SK-N-SH treated with all-trans-retinoic acid at 6 μM for 48 hours (cell line): ENCODE data around the gene DNMBP.
A peak's percentile ranks its signal among the peaks of the same experiment; 100 is the strongest.

Experiments
- ATAC-seq: fragments of 200-7000 bp; cut with Tn5 transposase; 3 replicates; pipeline ENCODE4 v1.9.1; 2020; ENCODE audit warnings: mild to moderate bottlenecking, moderate library complexity
- ARNTL ChIP-seq: fragments of 450-650 bp; formaldehyde crosslinking; IDR thresholded peaks from 2 replicates; pipeline ENCODE4 v1.5.0; 2020; ENCODE audit warnings: low read depth, mild to moderate bottlenecking, moderate library complexity, borderline replicate concordance
- BACH2 ChIP-seq: fragments of 250-450 bp; sonication (Bioruptor Pico); IDR thresholded peaks from 2 replicates; pipeline ENCODE4 v1.9.0; 2021; ENCODE audit warnings: mild to moderate bottlenecking, borderline replicate concordance
- CREB5 ChIP-seq: fragments of 250-450 bp; sonication (Bioruptor Pico); IDR thresholded peaks from 2 replicates; pipeline ENCODE4 v1.5.1; 2020; ENCODE audit warnings: low read depth, mild to moderate bottlenecking, moderate library complexity
- CSDC2 ChIP-seq: fragments of 250-450 bp; sonication (Bioruptor Pico); IDR thresholded peaks from 2 replicates; pipeline ENCODE4 v1.5.0; 2020; ENCODE audit warnings: mild to moderate bottlenecking, moderate library complexity
- ESRRG ChIP-seq: fragments of 250-450 bp; sonication (Bioruptor Pico); IDR thresholded peaks from 2 replicates; pipeline ENCODE4 v1.6.1; 2021; ENCODE audit warnings: mild to moderate bottlenecking
- ISL1 ChIP-seq: fragments of 250-450 bp; sonication (Bioruptor Pico); IDR thresholded peaks from 2 replicates; pipeline ENCODE4 v2.1.2; 2022; ENCODE audit warnings: mild to moderate bottlenecking, moderate library complexity
- POU6F1 ChIP-seq: fragments of 250-450 bp; sonication (Bioruptor Pico); IDR thresholded peaks from 2 replicates; pipeline ENCODE4 v1.8.0; 2021; ENCODE audit warnings: low read depth, mild to moderate bottlenecking, moderate library complexity, borderline replicate concordance
- PPARA ChIP-seq: fragments of 250-450 bp; sonication (Bioruptor Pico); IDR thresholded peaks from 2 replicates; pipeline ENCODE4 v1.5.0; 2020; ENCODE audit warnings: mild to moderate bottlenecking, borderline replicate concordance
- SNAI2 ChIP-seq: fragments of 250-450 bp; sonication (Bioruptor Pico); IDR thresholded peaks from 2 replicates; pipeline ENCODE4 v1.5.0; 2020; ENCODE audit warnings: mild to moderate bottlenecking, moderate library complexity
- TCF4 ChIP-seq: fragments of 250-450 bp; sonication (Bioruptor Pico); IDR thresholded peaks from 2 replicates; pipeline ENCODE4 v1.8.0; 2021; ENCODE audit warnings: mild to moderate bottlenecking, moderate library complexity, borderline replicate concordance
- TOX ChIP-seq: fragments of 250-450 bp; sonication (Bioruptor Pico); IDR thresholded peaks from 2 replicates; pipeline ENCODE4 v1.8.0; 2021; ENCODE audit warnings: mild to moderate bottlenecking, moderate library complexity, borderline replicate concordance
- TSHZ2 ChIP-seq: fragments of 250-450 bp; sonication (Bioruptor Pico); IDR thresholded peaks from 2 replicates; pipeline ENCODE4 v1.5.0; 2020; ENCODE audit warnings: mild to moderate bottlenecking, moderate library complexity
- ZC3H10 ChIP-seq: fragments of 250-450 bp; sonication (Bioruptor Pico); IDR thresholded peaks from 2 replicates; pipeline ENCODE4 v1.5.1; 2021; ENCODE audit warnings: mild to moderate bottlenecking, moderate library complexity
- ZFP3 ChIP-seq: fragments of 250-450 bp; sonication (Bioruptor Pico); IDR thresholded peaks from 2 replicates; pipeline ENCODE4 v1.5.0; 2020; ENCODE audit warnings: mild to moderate bottlenecking, moderate library complexity
- ZFP30 ChIP-seq: fragments of 450-650 bp; formaldehyde crosslinking; IDR thresholded peaks from 2 replicates; pipeline ENCODE4 v1.5.0; 2022; ENCODE audit warnings: mild to moderate bottlenecking, moderate library complexity
- ZNF565 ChIP-seq: fragments of 450-650 bp; formaldehyde crosslinking; conservative IDR thresholded peaks from 2 replicates; pipeline ENCODE4 v1.5.0; 2020; ENCODE audit warnings: low read depth, mild to moderate bottlenecking, moderate library complexity
- ZNF8 ChIP-seq: fragments of 450-650 bp; formaldehyde crosslinking; IDR thresholded peaks from 2 replicates; pipeline ENCODE4 v1.5.0; 2020; ENCODE audit warnings: mild to moderate bottlenecking, moderate library complexity
- TF ChIP-seq, protein P1 (sequence below): fragments of 250-450 bp; sonication (Bioruptor Pico); IDR thresholded peaks from 2 replicates; pipeline ENCODE4 v1.5.1; 2021; ENCODE audit warnings: mild to moderate bottlenecking, moderate library complexity
- TF ChIP-seq, protein P2 (sequence below): fragments of 250-450 bp; sonication (Bioruptor Pico); IDR thresholded peaks from 2 replicates; pipeline ENCODE4 v1.8.0; 2020; ENCODE audit warnings: mild to moderate bottlenecking, moderate library complexity, borderline replicate concordance

Gene DNMBP

GRCh38 chr10:100022403-100022802 lies 12.7 kb upstream of the DNMBP start:
- TF ChIP-seq ZFP3 (no peak), TOX (CRISPR knock-in tag) (no peak), ESRRG (CRISPR knock-in tag) (no peak), PPARA (no peak), POU6F1 (CRISPR knock-in tag) (no peak), BACH2 (CRISPR knock-in tag) (no peak)
- peak; percentile 73 for ATAC-seq

DNA sequence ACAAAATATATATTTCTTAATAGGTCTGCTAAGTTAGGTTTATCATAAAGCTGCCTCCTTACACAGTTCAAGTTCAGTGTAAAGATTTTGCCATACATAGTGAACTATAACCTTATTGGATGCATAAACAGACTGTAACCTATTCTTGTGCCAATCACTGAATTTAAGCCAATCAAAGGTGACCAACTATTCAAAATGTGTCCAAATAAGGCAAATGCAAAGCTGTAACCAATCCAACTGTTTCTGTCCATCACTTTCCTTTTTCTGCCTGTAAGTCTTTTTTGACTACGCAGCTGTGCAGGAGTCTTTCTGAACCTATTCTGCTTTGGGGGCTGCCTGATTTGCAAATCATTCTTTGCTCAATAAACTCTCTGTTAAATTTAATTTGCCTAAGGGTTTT lies 11.6 kb upstream of the DNMBP start:
- TF ChIP-seq CSDC2 (CRISPR knock-in tag) (no peak), TOX (CRISPR knock-in tag) (no peak), ESRRG (CRISPR knock-in tag) (no peak), ZFP3 (no peak), ZNF565 (no peak), BACH2 (CRISPR knock-in tag) (no peak), ZNF8 (no peak), ISL1 (CRISPR knock-in tag) (no peak), ZFP30 (CRISPR knock-in tag) (no peak), PPARA (no peak), ARNTL (CRISPR knock-in tag) (no peak), TCF4 (CRISPR knock-in tag) (no peak)
- TF ChIP-seq, protein P1, sequence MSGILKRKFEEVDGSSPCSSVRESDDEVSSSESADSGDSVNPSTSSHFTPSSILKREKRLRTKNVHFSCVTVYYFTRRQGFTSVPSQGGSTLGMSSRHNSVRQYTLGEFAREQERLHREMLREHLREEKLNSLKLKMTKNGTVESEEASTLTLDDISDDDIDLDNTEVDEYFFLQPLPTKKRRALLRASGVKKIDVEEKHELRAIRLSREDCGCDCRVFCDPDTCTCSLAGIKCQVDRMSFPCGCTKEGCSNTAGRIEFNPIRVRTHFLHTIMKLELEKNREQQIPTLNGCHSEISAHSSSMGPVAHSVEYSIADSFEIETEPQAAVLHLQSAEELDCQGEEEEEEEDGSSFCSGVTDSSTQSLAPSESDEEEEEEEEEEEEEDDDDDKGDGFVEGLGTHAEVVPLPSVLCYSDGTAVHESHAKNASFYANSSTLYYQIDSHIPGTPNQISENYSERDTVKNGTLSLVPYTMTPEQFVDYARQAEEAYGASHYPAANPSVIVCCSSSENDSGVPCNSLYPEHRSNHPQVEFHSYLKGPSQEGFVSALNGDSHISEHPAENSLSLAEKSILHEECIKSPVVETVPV (CRISPR knock-in tag) = no peak
- TF ChIP-seq, protein P2, sequence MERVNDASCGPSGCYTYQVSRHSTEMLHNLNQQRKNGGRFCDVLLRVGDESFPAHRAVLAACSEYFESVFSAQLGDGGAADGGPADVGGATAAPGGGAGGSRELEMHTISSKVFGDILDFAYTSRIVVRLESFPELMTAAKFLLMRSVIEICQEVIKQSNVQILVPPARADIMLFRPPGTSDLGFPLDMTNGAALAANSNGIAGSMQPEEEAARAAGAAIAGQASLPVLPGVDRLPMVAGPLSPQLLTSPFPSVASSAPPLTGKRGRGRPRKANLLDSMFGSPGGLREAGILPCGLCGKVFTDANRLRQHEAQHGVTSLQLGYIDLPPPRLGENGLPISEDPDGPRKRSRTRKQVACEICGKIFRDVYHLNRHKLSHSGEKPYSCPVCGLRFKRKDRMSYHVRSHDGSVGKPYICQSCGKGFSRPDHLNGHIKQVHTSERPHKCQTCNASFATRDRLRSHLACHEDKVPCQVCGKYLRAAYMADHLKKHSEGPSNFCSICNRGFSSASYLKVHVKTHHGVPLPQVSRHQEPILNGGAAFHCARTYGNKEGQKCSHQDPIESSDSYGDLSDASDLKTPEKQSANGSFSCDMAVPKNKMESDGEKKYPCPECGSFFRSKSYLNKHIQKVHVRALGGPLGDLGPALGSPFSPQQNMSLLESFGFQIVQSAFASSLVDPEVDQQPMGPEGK (CRISPR knock-in tag) = no peak
- peak; percentile 67 for ATAC-seq

DNA sequence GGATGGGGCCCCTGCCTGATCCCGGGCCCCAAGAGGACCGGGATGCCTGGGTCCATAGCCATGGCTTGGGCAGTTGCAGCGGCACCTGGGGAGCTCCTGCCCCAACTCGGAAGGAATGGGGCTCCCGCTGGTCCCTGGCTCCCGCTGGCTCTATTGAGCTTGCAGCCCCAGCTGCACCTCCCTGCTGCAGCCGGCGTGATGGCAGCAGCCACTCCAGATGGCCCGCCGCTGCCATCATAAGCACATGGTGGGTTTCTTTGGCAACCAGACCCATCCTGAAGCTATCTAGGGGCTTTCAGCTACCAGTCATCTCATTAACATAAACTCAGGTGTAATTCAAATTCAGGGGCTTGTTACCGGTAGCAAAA lies 11.1 kb upstream of the DNMBP start:
- no peak for TF ChIP-seq ISL1 (CRISPR knock-in tag)
- TF ChIP-seq, protein P2 (CRISPR knock-in tag) = no peak
- TF ChIP-seq ZC3H10 (CRISPR knock-in tag) = no peak
- no peak for TF ChIP-seq TSHZ2 (CRISPR knock-in tag)
- no peak for TF ChIP-seq CREB5
- no peak for TF ChIP-seq SNAI2
- TF ChIP-seq PPARA = no peak
- TF ChIP-seq, protein P1 (CRISPR knock-in tag) = no peak
- no peak for TF ChIP-seq POU6F1 (CRISPR knock-in tag)
- no peak for TF ChIP-seq TCF4 (CRISPR knock-in tag)
- TF ChIP-seq ZNF565 = no peak
- TF ChIP-seq ESRRG (CRISPR knock-in tag) = no peak
- ATAC-seq = no peak
